Muscle of back (tissue), 10 donors: ENCODE results near the gene ADORA3. TPM values are rescaled to one million over a fixed set of nuclear protein-coding genes. Genes with fewer than 3 reads are reported as not detected.

ENCODE experiments used
- polyA plus RNA-seq, 10 donors: library from polyadenylated mRNA; unstranded; fragments of 120-200 nt; gene quantifications; one replicate each; pipeline ENCODE4 v1.2.1, GENCODE V29; 2013; ENCODE audit not compliant: insufficient read length in 10 of 10

Gene ADORA3
- polyA plus RNA-seq, 10 donors, result 0.36 to 1.0 (median 0.74) TPM

Other genes with a start within 250 kb of the ADORA3 start
- gene CHIA, start 212.8 kb downstream of the ADORA3 start, polyA plus RNA-seq, result not detected
- 1 to 10 TPM in 5 of 10 donors, under 1 TPM in 5; 0.48 to 3.4 (median 1.0) TPM for gene OVGP1, start 75.9 kb downstream of the ADORA3 start, polyA plus RNA-seq
- 10 to 100 TPM; 34.1 to 43.6 (median 38.4) TPM for gene WDR77, start 54.4 kb downstream of the ADORA3 start, polyA plus RNA-seq
- 100 to 1,000 TPM; 259 to 303 (median 289) TPM for gene ATP5PB, start 54.2 kb downstream of the ADORA3 start, polyA plus RNA-seq
- 1 to 10 TPM; 2.1 to 6.3 (median 4.3) TPM for gene C1orf162, start 29.6 kb downstream of the ADORA3 start, polyA plus RNA-seq
- 1 to 10 TPM in 1 of 10 donors, under 1 TPM in 9; 0.32 to 1.1 (median 0.69) TPM for gene TMIGD3, start within 50 bp of the ADORA3 start, polyA plus RNA-seq
- gene RAP1A, start 116.2 kb upstream of the ADORA3 start, polyA plus RNA-seq, result 10 to 100 TPM; 54.6 to 65.0 (median 60.4) TPM
- gene INKA2, start 235.8 kb upstream of the ADORA3 start, polyA plus RNA-seq, result 10 to 100 TPM; 23.4 to 54.9 (median 39.6) TPM